ENCODE data around the gene RNF175. TPM values are rescaled to one million over a fixed set of nuclear protein-coding genes. Genes with fewer than 3 reads are reported as not detected.

RNF175 gene
- polyA plus RNA-seq, 3 donors, result 4.1 to 5.7 (median 5.6) TPM

DNA sequence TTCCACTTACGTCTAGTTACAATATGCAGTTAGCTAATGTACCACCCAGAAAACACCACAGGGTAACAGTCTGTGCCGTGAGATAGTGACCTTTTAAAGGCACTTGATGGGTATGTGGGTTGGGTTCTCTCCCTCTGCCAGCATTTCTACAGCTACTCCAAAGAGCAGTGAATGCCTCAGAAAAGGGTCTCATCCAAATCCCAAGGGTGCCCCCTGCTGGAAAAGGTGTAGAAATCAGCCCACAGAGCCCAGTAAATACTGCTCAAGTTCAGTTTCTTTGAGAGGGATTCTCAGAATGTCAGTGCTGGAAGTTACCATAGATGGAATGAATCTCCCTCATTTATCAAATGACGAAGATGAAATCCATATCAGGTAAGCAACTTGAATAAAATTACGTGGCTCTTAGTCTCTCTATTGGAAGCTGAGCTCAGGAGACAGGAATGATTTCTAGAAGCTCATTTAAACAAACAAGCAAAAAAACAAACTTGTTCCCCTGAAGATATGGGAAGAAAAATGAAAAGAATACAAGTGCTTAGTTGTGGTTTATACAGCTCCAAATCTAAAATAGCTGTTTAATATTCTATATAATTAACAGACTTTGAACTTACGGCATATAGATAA, 9.5 kb downstream of the RNF175 start:
- peak; percentile 67 to 73 (median 72) for DNase-seq (ENCODE audit: low read depth in 3 of 3, low spot score in 2 of 3)

DNA sequence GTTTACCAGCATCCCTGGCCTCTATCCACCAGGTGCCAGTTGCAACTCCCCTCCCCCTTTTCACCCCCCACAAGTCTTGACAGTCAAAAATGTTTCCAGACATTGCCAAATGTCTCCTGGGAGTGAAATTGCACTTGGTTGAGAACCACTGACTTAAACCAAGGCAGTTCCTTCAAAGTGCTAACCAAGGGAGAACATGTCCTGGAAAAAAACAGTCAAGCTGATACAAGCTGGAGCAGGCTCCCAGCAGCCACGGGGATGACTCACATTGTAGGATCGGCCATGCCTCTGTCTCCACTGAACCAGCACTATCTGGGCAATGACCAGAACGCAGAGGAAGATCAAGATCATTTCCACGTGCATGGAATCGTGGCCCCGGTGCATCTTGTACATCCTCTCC, 11.4 kb downstream of the RNF175 start:
- DNase-seq (ENCODE audit: low read depth in 3 of 3, low spot score in 2 of 3), result no peak

DNA sequence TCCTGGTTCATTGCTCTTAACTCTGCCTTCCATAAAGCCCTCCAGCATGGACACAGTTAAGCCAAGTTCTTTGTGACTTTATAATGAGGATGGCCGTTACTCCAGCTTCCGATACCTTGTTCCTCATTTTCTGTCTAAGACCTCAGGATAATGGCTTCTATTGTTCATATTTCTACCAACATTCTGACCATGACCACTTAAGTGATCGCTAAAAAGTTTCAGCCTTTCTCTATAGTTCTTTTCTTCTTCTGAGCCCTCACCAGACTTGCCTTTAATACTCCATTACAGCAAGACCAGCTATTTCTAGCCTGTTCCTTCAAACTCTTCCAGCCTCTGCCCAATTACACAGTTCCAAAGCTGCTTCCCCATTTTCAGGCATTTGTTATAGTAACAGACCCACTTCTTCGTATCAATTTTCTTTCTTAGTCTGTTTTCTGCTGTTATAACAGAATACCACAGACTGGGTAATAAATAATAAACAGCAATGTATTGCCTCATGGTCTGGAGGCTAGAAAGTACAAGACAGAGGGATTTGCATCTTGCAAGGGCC, 12.3 kb downstream of the RNF175 start:
- no peak for DNase-seq (ENCODE audit: low read depth in 3 of 3, low spot score in 2 of 3)

DNA sequence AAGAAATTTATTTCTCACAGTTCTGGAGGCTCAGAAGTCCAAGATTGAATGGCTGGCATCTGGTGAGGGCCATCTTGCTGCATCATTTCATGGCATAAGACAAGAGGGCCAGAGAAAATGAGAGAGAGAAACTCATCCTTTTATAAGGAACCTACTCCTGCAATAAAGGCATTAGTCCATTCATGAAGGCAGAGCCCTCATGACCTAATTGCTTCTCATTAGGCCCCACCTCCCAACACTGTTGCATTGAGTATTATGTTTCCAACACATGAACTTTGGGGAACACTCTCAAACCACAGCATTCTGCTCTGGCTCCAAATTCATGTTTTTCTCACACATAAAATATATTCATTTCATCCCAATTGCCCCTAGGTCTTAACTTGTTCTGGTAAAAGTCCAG, 14.2 kb downstream of the RNF175 start:
- no peak for DNase-seq (ENCODE audit: low read depth in 3 of 3, low spot score in 2 of 3)

DNA sequence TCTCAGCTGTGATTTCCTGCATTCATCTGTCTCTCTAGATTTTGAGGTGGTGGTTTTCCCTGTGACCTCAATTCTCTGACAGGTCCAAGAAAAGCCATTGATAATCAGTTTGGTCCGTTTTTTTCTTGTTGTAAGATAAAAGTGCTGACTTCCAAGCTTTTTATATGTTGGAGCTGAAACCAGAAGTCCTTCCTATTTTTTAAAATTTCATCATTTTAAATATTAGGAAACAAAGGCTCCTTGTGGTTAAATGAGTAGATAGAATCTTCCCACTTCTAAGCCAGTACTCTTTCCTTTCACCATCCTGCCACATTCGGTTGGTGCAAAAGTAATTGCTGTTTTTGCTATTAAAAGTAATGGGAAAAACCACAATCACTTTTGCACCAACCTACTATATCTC, 18.3 kb downstream of the RNF175 start:
- no peak for DNase-seq (ENCODE audit: low read depth in 3 of 3, low spot score in 2 of 3)

DNA sequence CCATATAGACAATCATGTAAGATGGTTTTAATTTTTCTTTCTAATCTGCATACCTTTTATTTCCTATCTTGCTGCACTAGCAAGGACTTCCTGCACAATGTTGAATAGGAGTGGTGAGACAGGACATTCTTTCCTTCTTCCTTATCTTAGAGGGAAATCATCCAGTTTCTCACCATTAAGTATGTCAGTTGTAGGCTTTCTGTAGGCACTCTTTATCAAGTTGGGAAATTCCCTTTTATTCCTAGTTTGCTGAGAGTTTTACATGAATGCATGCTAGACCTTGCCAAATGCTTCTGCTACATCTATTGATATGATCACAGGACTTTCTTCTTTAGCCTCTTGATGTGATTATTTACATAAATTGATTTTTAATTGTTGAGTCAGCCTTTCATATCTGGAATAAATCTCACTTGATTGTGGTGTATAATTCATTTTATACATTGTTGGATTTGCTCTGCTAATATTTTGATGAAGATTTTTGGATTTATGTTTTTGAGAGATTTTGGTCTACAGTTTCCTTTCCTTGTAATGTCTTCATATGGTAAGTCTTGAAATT, 23.8 kb downstream of the RNF175 start:
- no peak for DNase-seq (ENCODE audit: low read depth in 3 of 3, low spot score in 2 of 3)

DNA sequence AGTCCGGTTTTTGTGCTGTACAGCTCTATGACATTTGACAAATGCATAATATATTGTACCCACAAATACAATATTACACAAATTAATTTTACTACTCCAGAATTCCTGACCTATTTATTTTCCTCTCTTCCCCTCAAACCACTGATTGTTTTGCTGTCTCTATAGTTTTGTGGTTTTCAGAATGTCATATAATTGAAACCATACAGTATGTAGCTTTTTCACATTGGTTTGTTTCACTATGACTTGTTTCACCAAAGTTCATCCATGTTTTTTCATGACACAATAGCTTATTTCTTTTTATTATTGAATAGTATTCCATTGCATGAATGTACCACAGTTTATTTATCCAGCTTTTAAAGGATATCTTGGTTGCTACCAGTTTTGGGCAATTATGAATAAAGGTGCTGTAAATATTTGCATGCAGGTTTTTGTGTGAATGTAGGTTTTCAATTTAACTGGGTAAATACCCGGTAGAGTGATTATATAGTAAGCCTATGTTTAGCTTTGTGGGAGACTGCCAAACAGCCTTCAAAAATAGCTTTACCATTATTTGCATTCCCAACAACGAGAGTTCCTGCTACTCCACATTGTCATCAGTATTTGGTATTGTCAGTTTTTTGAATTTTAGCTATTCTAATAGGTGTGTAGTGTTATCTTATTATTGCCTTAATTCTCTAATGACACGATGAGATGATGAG, 25.9 kb downstream of the RNF175 start:
- no peak for DNase-seq (ENCODE audit: low read depth in 3 of 3, low spot score in 2 of 3)

DNA sequence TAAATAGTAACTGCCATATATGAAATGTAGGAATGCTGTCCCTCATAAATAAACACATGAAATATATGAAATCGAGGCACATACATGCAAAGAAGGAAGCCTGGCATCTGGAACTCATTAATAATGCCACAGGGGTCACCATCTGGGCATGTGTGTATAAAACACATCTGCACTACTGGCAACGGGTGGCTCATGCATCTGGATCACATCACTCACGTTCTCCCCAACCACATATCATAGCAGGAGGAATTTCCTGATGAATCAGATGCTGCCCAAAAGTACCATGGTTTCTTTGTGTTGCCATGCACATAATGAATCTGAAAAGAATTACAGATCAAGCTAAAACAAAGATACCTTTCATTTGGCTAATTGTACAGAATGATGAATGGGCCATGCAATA, 28.6 kb downstream of the RNF175 start:
- DNase-seq (ENCODE audit: low read depth in 3 of 3, low spot score in 2 of 3), result no peak

DNA sequence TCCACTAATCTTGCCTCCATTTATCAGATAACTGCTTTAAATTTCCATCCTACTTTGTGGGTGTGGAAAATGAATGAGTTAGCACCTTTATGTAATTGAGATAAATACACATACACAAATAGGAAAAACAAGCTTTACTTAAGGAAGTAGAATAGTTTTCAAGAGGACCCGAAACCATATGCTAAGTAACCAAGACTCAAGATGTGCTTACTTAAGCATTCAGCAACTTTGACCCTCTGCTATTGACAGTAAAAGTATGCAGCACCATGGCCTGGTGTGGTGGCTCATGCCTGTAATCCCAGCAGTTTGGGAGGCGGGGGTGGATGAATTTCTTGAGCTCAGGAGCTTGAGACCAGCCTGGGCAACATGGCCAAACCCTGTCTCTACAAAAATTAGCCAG, 29.9 kb downstream of the RNF175 start:
- no peak for DNase-seq (ENCODE audit: low read depth in 3 of 3, low spot score in 2 of 3)

DNA sequence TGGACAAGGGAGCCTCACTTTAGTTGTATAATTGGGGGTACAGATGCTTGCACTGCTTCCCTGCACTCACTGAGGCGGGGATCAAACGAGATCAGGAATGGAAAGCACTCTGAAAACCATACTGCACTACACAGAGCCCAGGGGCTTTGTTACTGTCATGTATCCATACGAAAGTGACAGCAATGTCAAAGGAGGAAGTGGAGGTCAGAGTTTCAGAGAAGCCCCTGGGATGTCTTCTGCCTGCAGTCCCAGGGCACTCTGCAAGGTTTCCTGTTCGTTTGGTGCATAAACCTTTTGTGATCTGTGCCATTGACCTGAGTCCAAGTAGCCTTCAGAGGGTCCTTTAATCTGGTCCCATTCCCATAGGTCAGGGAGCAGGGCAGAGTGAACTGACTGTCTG, 31.2 kb downstream of the RNF175 start:
- no peak for DNase-seq (ENCODE audit: low read depth in 3 of 3, low spot score in 2 of 3)

DNA sequence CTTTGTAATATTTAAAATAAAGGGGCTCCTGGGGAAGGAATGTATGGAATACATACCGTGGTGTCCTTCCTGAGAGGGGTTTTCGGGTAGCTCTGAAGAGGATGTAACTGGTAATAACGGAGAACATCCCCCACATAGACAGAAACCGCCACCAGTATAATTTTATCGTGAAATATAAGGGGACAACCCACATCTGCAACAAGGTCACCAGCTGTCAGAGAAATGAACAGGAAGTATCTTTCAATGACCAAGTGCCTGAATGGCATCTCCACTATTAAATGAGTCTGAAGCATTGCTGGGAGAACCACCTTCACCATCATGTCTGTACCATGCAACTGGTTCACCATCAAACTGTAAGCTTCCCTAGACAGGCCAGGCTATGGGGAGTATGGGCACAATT, 31.7 kb downstream of the RNF175 start:
- DNase-seq (ENCODE audit: low read depth in 3 of 3, low spot score in 2 of 3), result no peak

DNA sequence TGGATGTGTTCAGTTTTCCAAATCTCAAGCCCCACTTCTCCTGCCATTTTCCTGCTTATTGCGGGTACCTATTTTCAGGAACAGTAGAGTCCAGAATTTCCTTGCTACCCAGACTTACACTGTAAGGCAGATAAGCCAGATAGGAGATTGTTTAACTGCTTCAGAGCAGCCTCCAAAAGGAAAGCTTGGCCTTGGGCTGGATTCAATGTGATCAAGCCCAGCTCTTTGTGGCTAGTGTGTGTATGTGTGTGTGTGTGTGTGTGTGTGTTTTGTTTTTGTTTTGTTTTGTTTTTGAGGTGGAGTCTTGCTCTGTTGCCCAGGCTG, 34.0 kb downstream of the RNF175 start:
- DNase-seq (ENCODE audit: low read depth in 3 of 3, low spot score in 2 of 3), result no peak

DNA sequence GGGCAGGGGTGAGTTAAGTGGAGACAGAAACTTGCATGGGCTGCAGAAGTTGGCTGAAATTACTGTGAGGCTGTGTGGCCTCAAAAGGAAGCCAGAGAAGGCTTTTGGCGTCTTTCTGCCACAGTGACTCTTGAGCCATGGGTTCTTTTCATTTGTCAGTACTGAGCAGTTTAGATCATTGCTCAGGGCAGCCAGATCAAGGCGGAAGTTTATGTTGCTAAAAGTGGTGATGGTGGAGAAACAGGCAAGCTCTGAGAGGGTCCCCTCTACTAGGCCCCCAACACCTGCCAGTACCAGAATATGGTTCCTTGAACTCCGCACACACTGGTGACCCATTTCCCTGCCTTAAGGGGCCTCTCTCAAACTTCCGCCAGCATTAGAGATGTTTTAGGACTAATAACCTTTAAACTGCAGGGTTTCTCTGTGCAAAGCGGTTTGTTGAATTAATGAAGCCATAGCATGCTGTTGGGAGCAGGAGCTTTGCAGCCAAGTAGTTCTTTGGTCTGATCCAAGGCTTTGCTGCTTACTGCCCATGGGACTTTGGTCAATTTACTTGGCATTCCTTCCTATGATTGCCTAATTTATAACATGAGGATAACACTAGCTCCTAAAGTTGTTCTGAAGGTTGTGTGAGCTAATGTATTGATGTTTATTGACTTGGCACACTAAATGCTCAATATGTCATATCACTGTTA, 34.5 kb downstream of the RNF175 start:
- DNase-seq (ENCODE audit: low read depth in 3 of 3, low spot score in 2 of 3), result no peak

DNA sequence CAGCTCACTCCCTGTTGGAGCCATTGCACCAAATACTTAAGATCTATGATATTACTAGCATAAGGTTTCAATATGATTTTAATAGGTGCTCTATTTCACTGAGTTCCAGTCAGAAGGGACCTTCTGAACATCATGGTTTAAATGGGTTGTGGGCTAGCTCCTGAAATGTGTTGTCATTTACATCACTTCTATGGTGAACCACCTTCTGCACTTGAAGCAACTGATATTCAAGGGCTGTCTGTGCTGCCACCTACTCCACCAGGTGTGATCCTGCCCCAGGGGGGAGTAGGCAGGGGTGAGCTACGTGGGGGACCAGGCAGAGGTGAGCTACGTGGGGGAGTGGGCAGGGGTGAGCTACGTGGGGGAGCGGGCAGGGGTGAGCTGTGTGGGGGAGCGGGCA, 35.2 kb downstream of the RNF175 start:
- DNase-seq (ENCODE audit: low read depth in 3 of 3, low spot score in 2 of 3), result no peak

DNA sequence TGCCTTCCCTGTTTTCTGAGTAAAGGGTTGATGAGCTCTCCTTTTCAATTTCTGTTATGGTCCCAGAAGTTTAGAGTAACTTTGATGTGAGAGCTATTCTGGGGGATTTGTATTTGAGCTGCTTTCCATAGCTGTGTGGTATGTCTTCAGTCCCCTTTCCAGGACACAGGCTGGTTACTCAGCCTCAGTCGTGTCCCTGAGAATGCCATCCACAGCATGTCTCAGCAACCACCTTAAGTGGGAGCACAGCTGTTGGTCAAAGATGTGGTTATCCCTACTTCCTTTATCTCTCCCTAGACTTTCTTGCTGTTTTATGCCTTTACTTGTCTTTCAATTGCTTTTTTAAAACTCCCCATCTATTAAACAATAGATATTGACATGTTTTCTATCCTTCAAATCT, 37.8 kb downstream of the RNF175 start:
- DNase-seq (ENCODE audit: low read depth in 3 of 3, low spot score in 2 of 3), result no peak

DNA sequence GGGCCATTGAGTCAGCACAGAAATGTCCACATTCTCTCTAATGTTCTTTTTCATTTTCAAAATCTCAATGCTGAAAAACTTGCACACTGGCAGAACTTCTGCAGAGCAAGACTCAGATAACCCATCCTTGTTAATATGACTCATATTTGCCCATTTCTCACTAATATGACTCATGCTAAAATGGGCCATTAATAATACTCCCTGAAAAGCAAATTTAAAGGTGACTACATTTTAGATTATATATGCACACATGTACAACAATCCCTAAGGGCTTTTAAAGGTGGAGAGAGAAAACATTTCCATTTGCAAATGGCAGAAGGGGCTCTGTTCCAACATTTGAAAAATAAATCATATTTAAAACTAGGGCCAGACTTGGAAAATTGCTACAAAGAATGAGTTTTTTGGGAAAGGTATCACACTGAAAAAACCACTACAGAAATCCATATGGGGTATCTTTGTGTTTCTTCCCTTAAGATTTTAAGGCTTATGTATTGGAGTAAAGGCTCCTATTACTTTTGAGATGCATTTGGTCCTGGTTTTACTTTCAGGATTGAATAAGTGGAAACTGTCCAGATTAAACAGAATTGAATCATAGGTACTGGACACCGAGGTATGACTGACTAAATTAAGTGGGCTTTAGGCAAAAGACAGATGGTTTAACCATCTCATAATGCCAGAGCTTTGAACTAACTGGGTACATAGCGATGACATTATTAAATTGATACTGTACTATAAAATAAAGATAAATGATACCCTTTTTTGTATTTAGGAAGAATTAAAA, 45.8 kb downstream of the RNF175 start:
- DNase-seq (ENCODE audit: low read depth in 3 of 3, low spot score in 2 of 3), result no peak

DNA sequence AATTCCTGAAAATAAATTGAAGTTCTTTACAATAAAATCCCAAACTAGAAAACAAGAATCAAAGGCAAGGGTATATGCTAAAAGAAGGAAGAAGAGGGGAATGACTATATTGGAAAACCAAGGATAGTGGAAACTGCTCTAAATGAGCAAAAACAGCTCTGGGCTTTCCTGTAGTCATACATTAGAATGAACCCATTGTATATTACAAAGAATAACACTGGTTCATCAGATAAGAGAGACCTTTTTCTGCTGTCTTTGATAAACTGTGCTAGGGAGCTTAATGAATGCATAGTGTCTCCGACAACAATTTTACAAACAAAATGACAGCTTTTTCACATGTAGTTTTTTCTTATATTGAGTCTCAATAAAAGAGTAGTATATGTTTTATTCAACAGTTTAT, 49.1 kb downstream of the RNF175 start:
- DNase-seq (ENCODE audit: low read depth in 3 of 3, low spot score in 2 of 3), result no peak

DNA sequence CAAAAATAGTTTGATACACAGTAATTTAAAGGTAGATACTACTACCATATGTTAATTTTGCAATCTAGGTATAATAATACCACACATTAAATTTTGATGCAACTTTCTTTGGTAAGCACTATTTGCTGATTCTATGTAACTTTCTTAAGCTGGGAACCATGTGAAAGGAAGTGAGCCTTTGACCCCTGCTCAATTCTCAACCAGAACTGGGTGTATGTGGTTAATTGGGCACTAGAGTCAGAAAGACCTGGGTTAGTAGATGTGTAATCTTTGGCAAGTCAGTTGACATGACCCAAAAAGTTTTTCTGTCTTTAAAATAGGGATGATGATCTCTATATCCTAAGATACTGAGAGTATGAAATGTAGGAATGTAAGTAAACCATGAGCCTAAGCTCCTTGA, 53.3 kb downstream of the RNF175 start:
- DNase-seq (ENCODE audit: low read depth in 3 of 3, low spot score in 2 of 3), result no peak

DNA sequence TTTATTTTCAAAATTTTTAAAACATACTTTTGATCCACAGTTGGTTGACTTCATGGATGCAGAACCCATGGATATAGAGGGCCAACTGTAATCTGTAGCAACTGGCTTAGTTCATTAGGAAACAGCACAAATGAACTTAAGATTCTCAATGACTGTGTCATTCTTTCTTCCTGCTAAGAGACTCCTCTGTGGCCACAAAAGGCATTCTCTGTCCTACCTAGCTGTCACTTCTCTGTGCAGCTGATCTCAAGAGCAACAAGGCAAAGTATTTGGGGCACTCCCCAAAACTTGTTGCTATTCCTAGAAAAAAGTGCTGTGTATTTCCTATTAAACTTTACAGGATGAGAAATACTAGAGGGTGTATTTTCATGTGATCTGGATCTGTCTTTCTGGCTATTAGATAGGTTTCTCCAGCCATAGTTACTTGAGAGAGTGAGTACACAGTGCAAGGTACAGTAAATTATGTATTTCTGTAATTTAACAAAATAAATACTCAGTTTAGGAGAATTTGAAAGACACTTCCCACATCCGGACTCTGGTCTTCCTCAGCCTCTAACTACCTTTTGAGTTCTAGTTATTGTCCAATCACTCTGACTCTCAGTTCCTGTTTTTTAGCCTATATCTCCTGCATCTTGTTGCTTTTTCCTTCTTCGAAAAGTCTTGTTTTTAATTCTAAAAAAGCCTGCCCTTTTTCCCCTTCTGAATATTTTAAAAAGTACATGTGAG, 53.9 kb downstream of the RNF175 start:
- no peak for DNase-seq (ENCODE audit: low read depth in 3 of 3, low spot score in 2 of 3)

DNA sequence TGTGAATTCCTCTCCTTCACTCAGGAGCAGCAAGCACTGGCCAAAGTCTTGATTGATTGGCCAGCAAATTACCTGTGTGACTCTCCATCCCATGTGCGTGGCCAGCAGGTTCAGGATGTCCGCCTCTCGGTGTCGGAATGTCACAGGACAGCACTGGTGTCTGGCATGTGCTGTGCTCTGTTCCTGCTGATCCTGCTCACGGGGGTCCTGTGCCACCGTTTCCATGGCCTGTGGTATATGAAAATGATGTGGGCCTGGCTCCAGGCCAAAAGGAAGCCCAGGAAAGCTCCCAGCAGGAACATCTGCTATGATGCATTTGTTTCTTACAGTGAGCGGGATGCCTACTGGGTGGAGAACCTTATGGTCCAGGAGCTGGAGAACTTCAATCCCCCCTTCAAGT, 55.3 kb downstream of the RNF175 start:
- no peak for DNase-seq (ENCODE audit: low read depth in 3 of 3, low spot score in 2 of 3)

Data from right renal cortex interstitium (tissue), 3 donors.